HCT116 (cell line): ENCODE data around the gene CYSLTR1. TPM values are rescaled to one million over a fixed set of nuclear protein-coding genes. Genes with fewer than 3 reads are reported as not detected.

ENCODE experiments used
- ATAC-seq: fragments of 200-7000 bp; cut with Tn5 transposase; 2 replicates; pipeline ENCODE4 v1.9.1; 2020; ENCODE audit warnings: mild to moderate bottlenecking, moderate library complexity
- BruUV-seq: library from RNA; stranded (reverse); fragments of 400-500 nt; replicated peaks from 2 replicates; lab custom pipeline; 2021; lab: Mats Ljungman, UMichigan
- CTCF ChIA-PET: fragments of 300-600 bp; sonication (Branson Sonifier 250); formaldehyde crosslinking; loops from one replicate; lab custom pipeline; 2021; ENCODE audit warnings: antibody characterized with exemption; lab: Charles Lee
- POLR2A ChIA-PET: fragments of 300-600, 350-600 bp; sonication (Branson Sonifier 250); formaldehyde crosslinking; loops from one replicate; lab custom pipeline; 2021; ENCODE audit warnings: antibody characterized with exemption; lab: Charles Lee
- RAD21 ChIA-PET, 2 experiments: fragments of 300-600 bp; sonication (Branson Sonifier 250); formaldehyde crosslinking; loops; one replicate each; lab custom pipeline; 2023; ENCODE audit warnings: low total read pairs in 2 of 2; ENCODE audit not compliant: uncharacterized antibody in 2 of 2, unreplicated experiment in 2 of 2, low non-redundant PET in 1 of 2; lab: Charles Lee
- DNase-seq: peaks from one replicate; pipeline ENCODE4 v3.0.0-alpha.2; 2010; ENCODE audit warnings: low read depth, low spot score
- H2AFZ ChIP-seq: fragments of 200-600 bp; shearing (Covaris generic), sonication (generic); 2 replicates; pipeline ENCODE4 v1.6.1; 2017; ENCODE audit warnings: low read depth, mixed run types, mixed read lengths, antibody characterized with exemption, low read length; ENCODE audit not compliant: poor library complexity, severe bottlenecking
- H3K27ac ChIP-seq: 2 replicates; pipeline ENCODE4 v1.5.1; 2012; ENCODE audit warnings: low read depth, low read length
- H3K27me3 ChIP-seq: fragments of 200-600 bp; sonication (generic); 2 replicates; pipeline ENCODE4 v1.6.1; 2016; ENCODE audit warnings: mixed run types, low read length, mixed read lengths; ENCODE audit not compliant: insufficient read depth
- H3K36me3 ChIP-seq, 2 experiments: fragments of 200-500 bp in 1 of 2; fragments of 200-600 bp in 1 of 2; sonication (Bioruptor generic) in 1 of 2; sonication (generic) in 1 of 2; 2 replicates each; pipeline versions ENCODE4 v1.5.1 to v1.6.1; 2014 to 2016; ENCODE audit warnings: low read length in 2 of 2, inconsistent platforms in 1 of 2, mixed read lengths in 1 of 2, mixed run types in 1 of 2; ENCODE audit not compliant: insufficient read depth in 2 of 2, control insufficient read depth in 1 of 2
- H3K4me1 ChIP-seq, 2 experiments: fragments of 200-600 bp in 1 of 2; sonication (generic) in 1 of 2; 2 replicates each; pipeline versions ENCODE4 v1.5.1 to v1.6.1; 2012 to 2017; ENCODE audit warnings: low read length in 2 of 2, inconsistent platforms in 1 of 2, mild to moderate bottlenecking in 1 of 2, mixed read lengths in 1 of 2, mixed run types in 1 of 2, moderate library complexity in 1 of 2; ENCODE audit not compliant: insufficient read depth in 2 of 2, control insufficient read depth in 1 of 2
- H3K4me2 ChIP-seq: fragments of 200-600 bp; sonication (generic); 2 replicates; pipeline ENCODE4 v1.6.1; 2017; ENCODE audit warnings: mixed run types, low read length, mixed read lengths
- H3K4me3 ChIP-seq, 2 experiments: fragments of 200-600 bp in 1 of 2; sonication (generic) in 1 of 2; replicated peaks in 1 of 2; 2 replicates each; pipeline ENCODE4 v1.5.1; 2011 to 2016; ENCODE audit warnings: low read length in 2 of 2, control low read depth in 1 of 2, low read depth in 1 of 2, mild to moderate bottlenecking in 1 of 2, mixed read lengths in 1 of 2, mixed run types in 1 of 2
- H3K79me2 ChIP-seq: fragments of 200-600 bp; sonication (generic); 2 replicates; pipeline ENCODE4 v1.6.1; 2017; ENCODE audit warnings: mild to moderate bottlenecking, mixed run types, low read length, moderate library complexity, mixed read lengths; ENCODE audit not compliant: insufficient read depth
- H3K9ac ChIP-seq: fragments of 200-600 bp; sonication (generic); 2 replicates; pipeline ENCODE4 v1.6.1; 2016; ENCODE audit warnings: low read length, mixed read lengths
- H3K9me2 ChIP-seq: fragments of 200-600 bp; sonication (generic), shearing (Covaris generic); 2 replicates; pipeline ENCODE4 v1.6.1; 2017; ENCODE audit warnings: mixed run types, mild to moderate bottlenecking, moderate library complexity; ENCODE audit not compliant: insufficient read depth
- H3K9me3 ChIP-seq, 2 experiments: fragments of 200-500 bp in 1 of 2; fragments of 200-600 bp in 1 of 2; sonication (Bioruptor generic) in 1 of 2; sonication (generic) in 1 of 2; 2 replicates each; pipeline ENCODE4 v1.6.1; 2014 to 2017; ENCODE audit warnings: low read length in 2 of 2, mixed read lengths in 2 of 2, inconsistent platforms in 1 of 2, low read depth in 1 of 2, mild to moderate bottlenecking in 1 of 2, mixed run types in 1 of 2, moderate library complexity in 1 of 2; ENCODE audit not compliant: control insufficient read depth in 1 of 2, insufficient read depth in 1 of 2
- H4K20me1 ChIP-seq: fragments of 200-600 bp; sonication (generic), shearing (Covaris generic); 2 replicates; pipeline ENCODE4 v1.6.1; 2017; ENCODE audit warnings: mixed run types, mild to moderate bottlenecking, moderate library complexity; ENCODE audit not compliant: insufficient read depth
- ATF3 ChIP-seq: IDR thresholded peaks from 2 replicates; pipeline ENCODE4 v1.6.1; 2012
- CEBPB ChIP-seq: IDR thresholded peaks from 2 replicates; pipeline ENCODE4 v1.6.1; 2012; ENCODE audit warnings: low read depth
- CTCF ChIP-seq, 3 experiments: fragments of 200-600 bp in 1 of 3; sonication (generic) in 1 of 3; IDR thresholded peaks in 2 of 3; conservative IDR thresholded peaks in 1 of 3; 2 replicates each; pipeline ENCODE4 v1.5.1; 2012 to 2017; ENCODE audit warnings: low read depth in 2 of 3, low read length in 2 of 3, antibody characterized with exemption in 1 of 3, borderline replicate concordance in 1 of 3, control low read depth in 1 of 3, mild to moderate bottlenecking in 1 of 3, mixed read lengths in 1 of 3, mixed run types in 1 of 3, moderate library complexity in 1 of 3; ENCODE audit not compliant: insufficient read depth in 1 of 3
- ELF1 ChIP-seq: IDR thresholded peaks from 2 replicates; pipeline ENCODE4 v1.6.1; 2012; ENCODE audit warnings: low read depth, borderline replicate concordance
- EZH2 ChIP-seq: fragments of 200-600 bp; sonication (generic); IDR thresholded peaks from 2 replicates; pipeline ENCODE4 v1.6.1; 2017; ENCODE audit warnings: antibody characterized with exemption, mixed run types
- JUND ChIP-seq: IDR thresholded peaks from 2 replicates; pipeline ENCODE4 v1.6.1; 2012
- MAX ChIP-seq: IDR thresholded peaks from 2 replicates; pipeline ENCODE4 v1.6.1; 2012
- POLR2A ChIP-seq: IDR thresholded peaks from 2 replicates; pipeline ENCODE4 v1.7.0; 2011; ENCODE audit warnings: borderline replicate concordance; ENCODE audit not compliant: insufficient read depth, insufficient read length; ENCODE audit errors: extremely low read depth
- POLR2AphosphoS5 ChIP-seq: IDR thresholded peaks from 2 replicates; pipeline ENCODE4 v1.6.1; 2011; ENCODE audit warnings: mild to moderate bottlenecking, low read depth, low read length, moderate library complexity
- RAD21 ChIP-seq: IDR thresholded peaks from 2 replicates; pipeline ENCODE4 v1.6.1; 2012; ENCODE audit warnings: low read depth, mild to moderate bottlenecking
- REST ChIP-seq: IDR thresholded peaks from 2 replicates; pipeline ENCODE4 v1.6.1; 2012; ENCODE audit warnings: low read depth
- SIN3A ChIP-seq: IDR thresholded peaks from 2 replicates; pipeline ENCODE4 v1.6.1; 2012; ENCODE audit warnings: low read depth
- SP1 ChIP-seq: IDR thresholded peaks from 2 replicates; pipeline ENCODE4 v1.6.1; 2012; ENCODE audit warnings: low read depth
- TCF7L2 ChIP-seq: IDR thresholded peaks from 2 replicates; pipeline ENCODE4 v1.7.0; 2011; ENCODE audit warnings: borderline replicate concordance, inconsistent platforms; ENCODE audit not compliant: insufficient read depth, insufficient read length; ENCODE audit errors: extremely low read depth
- YY1 ChIP-seq: IDR thresholded peaks from 2 replicates; pipeline ENCODE4 v1.6.1; 2011; ENCODE audit warnings: low read length, low read depth, moderate library complexity, mild to moderate bottlenecking; ENCODE audit not compliant: insufficient replicate concordance; ENCODE audit errors: extremely low read depth
- ZFX ChIP-seq: fragments of 450-650 bp; IDR thresholded peaks from 2 replicates; pipeline ENCODE4 v1.6.1; 2017
- ZNF274 ChIP-seq: fragments of 200-500 bp; sonication (Bioruptor generic); IDR thresholded peaks from 2 replicates; pipeline ENCODE4 v1.6.1; 2014; ENCODE audit warnings: mild to moderate bottlenecking, low read depth, low read length, inconsistent platforms
- intact Hi-C: fragments of 100-400 bp; cut with micrococcal nuclease; formaldehyde crosslinking; loops from 2 replicates; pipeline ENCODE4 v1.10.0; 2022
- total RNA-seq: library from RNA; stranded (reverse); gene quantifications from one replicate; pipeline ENCODE4 v1.2.1, GENCODE V29; 2021; ENCODE audit not compliant: unreplicated experiment

CYSLTR1 gene
- total RNA-seq, 1 experiment from 2014 or later = not detected

- Histone ChIP-seq H2AFZ (no peak overlapping the region), H4K20me1 (no peaks in the 10 kb centered on the region), H3K9ac (no peak overlapping the region), H3K27me3 (no peaks in the 10 kb centered on the region), H3K9me2 (no peaks in the 10 kb centered on the region), H3K79me2 (no peaks in the 10 kb centered on the region), H3K4me3 (no peak overlapping the region), H3K4me2 (no peak overlapping the region), H3K9me3 (no peaks in the 10 kb centered on the region), H3K4me1 (no peaks in the 10 kb centered on the region), H3K27ac (no peak overlapping the region), H3K36me3 (no peaks in the 10 kb centered on the region)
- DNase-seq (no peak), ATAC-seq (no peak)
- intact Hi-C loops = no loop called here
- ChIA-PET POLR2A (no interaction called here), RAD21 (no interaction called here), CTCF (no interaction called here)
- TF ChIP-seq SP1 (no peak), POLR2AphosphoS5 (no peak), YY1 (no peak), MAX (no peak), JUND (no peak)
- BruUV-seq = no TSS peak
Observed at GRCh38 chrX:78375894-78376293, 48.5 kb upstream of the CYSLTR1 start.

GRCh38 chrX:78366576-78366975 lies 39.2 kb upstream of the CYSLTR1 start:
- no TSS peak for BruUV-seq
- Histone ChIP-seq H3K79me2 (no peaks in the 10 kb centered on the region), H3K9ac (no peak overlapping the region), H3K4me3 (no peak overlapping the region), H3K27ac (no peak overlapping the region), H2AFZ (no peak overlapping the region), H3K27me3 (no peaks in the 10 kb centered on the region), H3K9me3 (no peaks in the 10 kb centered on the region), H3K4me1 (no peaks in the 10 kb centered on the region), H3K9me2 (no peaks in the 10 kb centered on the region), H4K20me1 (no peaks in the 10 kb centered on the region), H3K4me2 (no peak overlapping the region), H3K36me3 (no peaks in the 10 kb centered on the region)
- CTCF ChIA-PET = no interaction called here
- DNase-seq (no peak), ATAC-seq (no peak)
- intact Hi-C loops = no loop called here
- RAD21 ChIA-PET = no interaction called here
- POLR2A ChIA-PET = no interaction called here
- TF ChIP-seq EZH2 (no peak), SP1 (no peak), CTCF (IDR thresholded peaks at IDR 0.05 in 2 of 3, conservative IDR thresholded peaks at IDR 0.05 in 1 of 3; ENCODE audit: borderline replicate concordance in 1 of 3, insufficient read depth in 1 of 3, low read depth in 2 of 3, low read length in 2 of 3) (no peak), ATF3 (no peak), REST (no peak), POLR2A (no peak), POLR2AphosphoS5 (no peak), SIN3A (no peak), ZNF274 (no peak), ELF1 (no peak), ZFX (no peak), TCF7L2 (no peak), RAD21 (no peak), CEBPB (no peak)
